Endodermal cell (in vitro differentiated cells): Measurements from ENCODE around the gene TAMM41. TPM values are rescaled to one million over a fixed set of nuclear protein-coding genes. Genes with fewer than 3 reads are reported as not detected.

Source experiments
- DNase-seq: peaks from one replicate; pipeline ENCODE4 v3.0.0-alpha.2; 2017
- H3K27ac ChIP-seq: 2 replicates; pipeline ENCODE4 v1.5.1; 2013; ENCODE audit warnings: mild to moderate bottlenecking, low read depth, low read length, moderate library complexity
- H3K27me3 ChIP-seq: 2 replicates; pipeline ENCODE4 v1.6.1; 2013; ENCODE audit warnings: mild to moderate bottlenecking, low read length, moderate library complexity; ENCODE audit not compliant: insufficient read depth, control insufficient read depth, poor library complexity, severe bottlenecking
- H3K36me3 ChIP-seq: 2 replicates; pipeline ENCODE4 v1.7.0; 2013; ENCODE audit warnings: mild to moderate bottlenecking, low read length, moderate library complexity; ENCODE audit not compliant: control insufficient read depth, insufficient read depth
- H3K4me1 ChIP-seq: one replicate; pipeline ENCODE4 v1.7.0; 2013; ENCODE audit warnings: low read length; ENCODE audit not compliant: control insufficient read depth, insufficient read depth
- H3K4me3 ChIP-seq: 2 replicates; pipeline ENCODE4 v1.5.1; 2013; ENCODE audit warnings: mild to moderate bottlenecking, low read length, moderate library complexity
- H3K9ac ChIP-seq: 2 replicates; pipeline ENCODE4 v1.6.1; 2013; ENCODE audit warnings: mild to moderate bottlenecking, low read length, moderate library complexity; ENCODE audit not compliant: poor library complexity, severe bottlenecking; ENCODE audit errors: extremely low read depth
- H3K9me3 ChIP-seq: 2 replicates; pipeline ENCODE4 v1.6.1; 2013; ENCODE audit warnings: mild to moderate bottlenecking, low read length, moderate library complexity; ENCODE audit not compliant: control insufficient read depth
- H3K27ac Mint-ChIP-seq: 2 replicates; pipeline ENCODE4 v1.8.0; 2020; ENCODE audit warnings: mixed read lengths
- H3K27me3 Mint-ChIP-seq: 2 replicates; pipeline ENCODE4 v1.8.0; 2021; ENCODE audit warnings: mild to moderate bottlenecking, mixed read lengths; ENCODE audit not compliant: insufficient read depth
- H3K36me3 Mint-ChIP-seq: 2 replicates; pipeline ENCODE4 v1.8.0; 2020; ENCODE audit warnings: low read depth, mixed read lengths
- H3K4me1 Mint-ChIP-seq: 2 replicates; pipeline ENCODE4 v1.8.0; 2020; ENCODE audit warnings: mixed read lengths
- H3K4me3 Mint-ChIP-seq: 2 replicates; pipeline ENCODE4 v1.8.0; 2020; ENCODE audit warnings: mild to moderate bottlenecking, moderate library complexity, mixed read lengths
- H3K9me3 Mint-ChIP-seq: 2 replicates; pipeline ENCODE4 v1.8.0; 2020; ENCODE audit warnings: mild to moderate bottlenecking, mixed read lengths
- WGBS, 2 experiments: methylation state at CpG; one replicate each; pipeline versions ENCODE4 v1.1.5 to v1.1.7; 2013; ENCODE audit warnings: missing lambda C conversion rate in 2 of 2, mixed read lengths in 1 of 2; ENCODE audit not compliant: insufficient coverage in 1 of 2, insufficient read length in 1 of 2; 5-methylcytosine and 5-hydroxymethylcytosine counted together
- total RNA-seq, 2 donors: library from RNA; stranded (reverse); fragmentation: NEBNext Ultra II Directional in 1 of 2; extraction: Animal tissue kit (Norgen Biotek cat#: 25700) in 1 of 2; gene quantifications; 2 replicates in 1 of 2; 3 replicates in 1 of 2; pipeline ENCODE4 v1.2.1, GENCODE V29; 2021
- TF ChIP-seq, protein P1 (sequence below): fragments of 200-600 bp; sonication (generic); conservative IDR thresholded peaks from 2 replicates; pipeline ENCODE4 v1.5.0; 2021; ENCODE audit warnings: antibody characterized with exemption, mild to moderate bottlenecking

Gene TAMM41
- total RNA-seq, 2 donors from 2014 or later, result 28.5 to 31.9 TPM

DNA sequence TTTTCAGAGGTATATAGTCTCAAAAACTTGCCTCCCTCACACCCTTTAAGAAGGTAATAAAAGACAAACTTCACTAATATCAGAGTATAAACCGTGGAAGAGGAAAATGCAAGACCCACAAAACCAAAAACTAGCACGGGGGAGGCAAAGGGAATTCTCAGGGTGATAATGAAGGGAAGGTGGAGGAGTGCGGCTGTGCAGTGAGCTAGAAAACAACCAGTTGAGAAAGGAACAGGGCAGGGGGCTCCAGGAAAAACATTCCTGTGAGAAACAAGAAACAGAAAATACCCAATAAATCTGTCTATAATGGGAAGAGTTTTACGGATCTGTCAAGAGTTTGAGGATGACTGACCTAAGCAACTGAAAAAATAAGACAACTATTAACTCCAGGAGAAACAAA lies 31.6 kb downstream of the TAMM41 start:
- 95% methylated on average over 4 of the region's 4 CpGs; no CpG with 5 or more reads in 1 of the 2 experiments for WGBS, 2 experiments
- H3K4me1 ChIP-seq, result no peaks in the 10 kb centered on the region
- Mint-ChIP-seq H3K36me3 (peaks cover 48% of the 10 kb centered on the region), H3K4me1 (no peaks in the 10 kb centered on the region), H3K27me3 (no peaks in the 10 kb centered on the region), H3K9me3 (no peaks in the 10 kb centered on the region), H3K4me3 (no peak overlapping the region), H3K27ac (no peak overlapping the region)
- no peaks in the 10 kb centered on the region for H3K9me3 ChIP-seq
- no peak overlapping the region for H3K9ac ChIP-seq
- H3K27ac ChIP-seq, result no peak overlapping the region
- DNase-seq, result no peak
- TF ChIP-seq, protein P1, sequence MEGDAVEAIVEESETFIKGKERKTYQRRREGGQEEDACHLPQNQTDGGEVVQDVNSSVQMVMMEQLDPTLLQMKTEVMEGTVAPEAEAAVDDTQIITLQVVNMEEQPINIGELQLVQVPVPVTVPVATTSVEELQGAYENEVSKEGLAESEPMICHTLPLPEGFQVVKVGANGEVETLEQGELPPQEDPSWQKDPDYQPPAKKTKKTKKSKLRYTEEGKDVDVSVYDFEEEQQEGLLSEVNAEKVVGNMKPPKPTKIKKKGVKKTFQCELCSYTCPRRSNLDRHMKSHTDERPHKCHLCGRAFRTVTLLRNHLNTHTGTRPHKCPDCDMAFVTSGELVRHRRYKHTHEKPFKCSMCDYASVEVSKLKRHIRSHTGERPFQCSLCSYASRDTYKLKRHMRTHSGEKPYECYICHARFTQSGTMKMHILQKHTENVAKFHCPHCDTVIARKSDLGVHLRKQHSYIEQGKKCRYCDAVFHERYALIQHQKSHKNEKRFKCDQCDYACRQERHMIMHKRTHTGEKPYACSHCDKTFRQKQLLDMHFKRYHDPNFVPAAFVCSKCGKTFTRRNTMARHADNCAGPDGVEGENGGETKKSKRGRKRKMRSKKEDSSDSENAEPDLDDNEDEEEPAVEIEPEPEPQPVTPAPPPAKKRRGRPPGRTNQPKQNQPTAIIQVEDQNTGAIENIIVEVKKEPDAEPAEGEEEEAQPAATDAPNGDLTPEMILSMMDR, result no peak
- no peak overlapping the region for H3K4me3 ChIP-seq
- H3K27me3 ChIP-seq, result no peaks in the 10 kb centered on the region
- H3K36me3 ChIP-seq, result peaks cover 78% of the 10 kb centered on the region

GRCh38 chr3:11814663-11815062 lies 32.0 kb downstream of the TAMM41 start:
- TF ChIP-seq, protein P1, result no peak
- no peaks in the 10 kb centered on the region for H3K9me3 Mint-ChIP-seq
- H3K27me3 Mint-ChIP-seq, result no peaks in the 10 kb centered on the region
- no peaks in the 10 kb centered on the region for H3K9me3 ChIP-seq
- no peaks in the 10 kb centered on the region for H3K27me3 ChIP-seq
- 92 to 97% methylated on average over 5 to 6 of the region's 6 CpGs for WGBS, 2 experiments
- no peak overlapping the region for H3K4me3 ChIP-seq
- no peak overlapping the region for H3K9ac ChIP-seq
- H3K4me3 Mint-ChIP-seq, result no peak overlapping the region
- DNase-seq, result no peak
- no peaks in the 10 kb centered on the region for H3K4me1 Mint-ChIP-seq
- peaks cover 78% of the 10 kb centered on the region for H3K36me3 ChIP-seq
- H3K27ac ChIP-seq, result no peak overlapping the region
- H3K36me3 Mint-ChIP-seq, result peaks cover 46% of the 10 kb centered on the region
- no peak overlapping the region for H3K27ac Mint-ChIP-seq
- H3K4me1 ChIP-seq, result no peaks in the 10 kb centered on the region

GRCh38 chr3:11810276-11810675 lies 36.4 kb downstream of the TAMM41 start:
- no peak overlapping the region for H3K4me3 ChIP-seq
- TF ChIP-seq, protein P1, result no peak

More at GRCh38 chr3:11810276-11810675, 36.4 kb downstream of the TAMM41 start:
- Mint-ChIP-seq H3K9me3 (no peaks in the 10 kb centered on the region), H3K27ac (no peak overlapping the region), H3K36me3 (peaks cover 63% of the 10 kb centered on the region), H3K4me3 (no peak overlapping the region), H3K27me3 (no peaks in the 10 kb centered on the region), H3K4me1 (no peaks in the 10 kb centered on the region)
- Histone ChIP-seq H3K9ac (no peak overlapping the region), H3K4me1 (no peaks in the 10 kb centered on the region), H3K9me3 (no peaks in the 10 kb centered on the region), H3K27me3 (no peaks in the 10 kb centered on the region), H3K36me3 (peaks cover 80% of the 10 kb centered on the region), H3K27ac (no peak overlapping the region)
- WGBS, 2 experiments, result 100% methylated on average over 2 of the region's 3 CpGs; no CpG with 5 or more reads in 1 of the 2 experiments
- no peak for DNase-seq
